HepG2 (cell line): Measurements from ENCODE around the gene NOB1. TPM values are rescaled to one million over a fixed set of nuclear protein-coding genes. Genes with fewer than 3 reads are reported as not detected.
A peak's percentile ranks its signal among the peaks of the same experiment; 100 is the strongest.

Experiments
- CBX1 ChIP-seq: IDR thresholded peaks from one replicate; pipeline ENCODE4 v1.6.1; 2016; ENCODE audit warnings: antibody characterized with exemption, low read depth
- DR1 ChIP-seq: sonication (generic); formaldehyde crosslinking; IDR thresholded peaks from 2 replicates; pipeline ENCODE4 v1.8.0; 2021; ENCODE audit warnings: mild to moderate bottlenecking, missing genetic modification reagents, inconsistent platforms
- EZH2 ChIP-seq: conservative IDR thresholded peaks from 2 replicates; pipeline ENCODE4 v1.6.1; 2012; ENCODE audit warnings: mild to moderate bottlenecking, low read depth, low read length, moderate library complexity
- FOSL1 ChIP-seq: sonication (generic); formaldehyde crosslinking; IDR thresholded peaks from 2 replicates; pipeline ENCODE4 v1.9.0; 2021; ENCODE audit warnings: missing genetic modification reagents, borderline replicate concordance
- PHF20 ChIP-seq: sonication (generic); formaldehyde crosslinking; IDR thresholded peaks from 2 replicates; pipeline ENCODE4 v1.5.0; 2020; ENCODE audit warnings: mild to moderate bottlenecking, missing genetic modification reagents
- POLR2G ChIP-seq: fragments of 200-400 bp; formaldehyde crosslinking; IDR thresholded peaks from 2 replicates; pipeline ENCODE4 v1.6.1; 2018; ENCODE audit warnings: mild to moderate bottlenecking, low read depth, low read length, moderate library complexity
- RAD21 ChIP-seq: fragments of 450-650 bp; formaldehyde crosslinking; IDR thresholded peaks from 2 replicates; pipeline ENCODE4 v1.5.0; 2020; ENCODE audit warnings: mild to moderate bottlenecking
- RFX1 ChIP-seq: fragments of 450-650 bp; IDR thresholded peaks from 2 replicates; pipeline ENCODE4 v1.6.1; 2017
- RXRA ChIP-seq: sonication (generic); formaldehyde crosslinking; IDR thresholded peaks from 2 replicates; pipeline ENCODE4 v1.5.1; 2020; ENCODE audit warnings: missing genetic modification reagents
- ZBTB21 ChIP-seq: sonication (generic); formaldehyde crosslinking; IDR thresholded peaks from 2 replicates; pipeline ENCODE4 v1.4.0; 2020; ENCODE audit warnings: missing genetic modification reagents
- ZBTB4 ChIP-seq: sonication (generic); formaldehyde crosslinking; IDR thresholded peaks from 2 replicates; pipeline ENCODE4 v1.4.0; 2020; ENCODE audit warnings: missing genetic modification reagents, mild to moderate bottlenecking, borderline replicate concordance
- ZFP36 ChIP-seq: fragments of 150-350 bp; IDR thresholded peaks from 2 replicates; pipeline ENCODE4 v1.6.1; 2018; ENCODE audit warnings: borderline replicate concordance, low read length, low read depth; ENCODE audit not compliant: partially characterized antibody
- ZKSCAN5 ChIP-seq: sonication (generic); formaldehyde crosslinking; IDR thresholded peaks from 2 replicates; pipeline ENCODE4 v1.5.1; 2020; ENCODE audit warnings: mild to moderate bottlenecking, missing genetic modification reagents
- ZNF205 ChIP-seq: IDR thresholded peaks from 2 replicates; pipeline ENCODE4 v1.6.1; 2018; ENCODE audit warnings: missing biosample characterization, missing genetic modification reagents
- ZNF335 ChIP-seq: sonication (generic); formaldehyde crosslinking; IDR thresholded peaks from 2 replicates; pipeline ENCODE4 v1.4.0; 2020; ENCODE audit warnings: missing genetic modification reagents
- ZNF574 ChIP-seq: sonication (generic); formaldehyde crosslinking; IDR thresholded peaks from 2 replicates; pipeline ENCODE4 v1.4.0; 2020; ENCODE audit warnings: missing genetic modification reagents
- ZNF720 ChIP-seq: sonication (generic); formaldehyde crosslinking; IDR thresholded peaks from 2 replicates; pipeline ENCODE4 v1.4.0; 2020; ENCODE audit warnings: missing genetic modification reagents
- ZNF746 ChIP-seq: sonication (generic); formaldehyde crosslinking; IDR thresholded peaks from 2 replicates; pipeline ENCODE4 v1.8.0; 2022; ENCODE audit warnings: mild to moderate bottlenecking, missing genetic modification reagents
- ZNF879 ChIP-seq: sonication (generic); formaldehyde crosslinking; IDR thresholded peaks from 2 replicates; pipeline ENCODE4 v1.8.1; 2023; ENCODE audit warnings: missing genetic modification reagents
- ZSCAN25 ChIP-seq: sonication (generic); formaldehyde crosslinking; IDR thresholded peaks from 2 replicates; pipeline ENCODE4 v1.8.0; 2022; ENCODE audit warnings: mild to moderate bottlenecking, missing genetic modification reagents
- polyA plus RNA-seq, 8 experiments: library from polyadenylated mRNA; depleted of rRNA in 3 of 8; stranded (reverse) in 7 of 8; unstranded in 1 of 8; fragments of >200 nt; fragmentation: Illumina TruSeq in 4 of 8; extraction: Trizol in 4 of 8; gene quantifications; 2 replicates each; pipeline versions ENCODE4 v1.2.1 to v1.2.3, GENCODE V29; 2011 to 2016; ENCODE audit warnings: low read depth in 4 of 8, missing spikeins in 1 of 8, mixed read lengths in 1 of 8; ENCODE audit not compliant: insufficient read depth in 1 of 8
- total RNA-seq, 5 experiments: library from RNA; depleted of rRNA; stranded (reverse); fragments of >200 nt; fragmentation: Illumina TruSeq; extraction: Trizol; gene quantifications; 2 replicates each; pipeline ENCODE4 v1.2.3, GENCODE V29; 2016; ENCODE audit warnings: low read depth in 1 of 5
- TF ChIP-seq, protein P1 (sequence below): sonication (generic); formaldehyde crosslinking; IDR thresholded peaks from 2 replicates; pipeline ENCODE4 v1.4.0; 2020; ENCODE audit warnings: mild to moderate bottlenecking, missing genetic modification reagents
- TF ChIP-seq, protein P2 (sequence below): IDR thresholded peaks from 2 replicates; pipeline ENCODE4 v1.6.1; 2016; ENCODE audit warnings: missing compliant biosample characterization, missing genetic modification reagents, borderline replicate concordance

The NOB1 gene
- total and polyA plus RNA-seq, 2 of the 13 experiments (the other 11 are each of a cell fraction or from before 2014, with no cell fraction given) = 47.1 to 162 TPM

GRCh38 chr16:69796285-69797118, 41.8 kb upstream of the NOB1 start (continued):
- 0 out of 2 replicates have a peak, but pooled peaks have one; percentile 27 for TF ChIP-seq PHF20 (CRISPR knock-in tag)
- TF ChIP-seq ZNF335 (CRISPR knock-in tag) = 0 out of 2 replicates have a peak, but pooled peaks have one; percentile 41
- TF ChIP-seq CBX1 = no peak
- TF ChIP-seq POLR2G = no peak
- peak; percentile 31; the same call in 1 of the 2 replicates for TF ChIP-seq ZBTB21
- no peak for TF ChIP-seq ZSCAN25 (CRISPR knock-in tag)
- TF ChIP-seq RAD21 (CRISPR knock-in tag) = peak; percentile 96
- TF ChIP-seq ZNF746 (CRISPR knock-in tag) = no peak
- TF ChIP-seq RFX1 = no peak
- no peak for TF ChIP-seq ZNF574 (CRISPR knock-in tag)
- TF ChIP-seq DR1 (CRISPR knock-in tag) = no peak
- no peak for TF ChIP-seq ZNF879 (CRISPR knock-in tag)
- no peak for TF ChIP-seq RXRA (CRISPR knock-in tag)
- no peak for TF ChIP-seq ZFP36
- TF ChIP-seq, protein P1, sequence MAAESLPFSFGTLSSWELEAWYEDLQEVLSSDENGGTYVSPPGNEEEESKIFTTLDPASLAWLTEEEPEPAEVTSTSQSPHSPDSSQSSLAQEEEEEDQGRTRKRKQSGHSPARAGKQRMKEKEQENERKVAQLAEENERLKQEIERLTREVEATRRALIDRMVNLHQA (CRISPR knock-in tag) = 0 out of 2 replicates have a peak, but pooled peaks have one; percentile 61
- no peak for TF ChIP-seq ZBTB4 (CRISPR knock-in tag)
- peak; percentile 58; the same call in 1 of the 2 replicates for TF ChIP-seq ZNF205
- no peak for TF ChIP-seq EZH2
- no peak for TF ChIP-seq FOSL1 (CRISPR knock-in tag)
- TF ChIP-seq ZNF720 = no peak
- TF ChIP-seq ZKSCAN5 (CRISPR knock-in tag) = no peak
- TF ChIP-seq, protein P2, sequence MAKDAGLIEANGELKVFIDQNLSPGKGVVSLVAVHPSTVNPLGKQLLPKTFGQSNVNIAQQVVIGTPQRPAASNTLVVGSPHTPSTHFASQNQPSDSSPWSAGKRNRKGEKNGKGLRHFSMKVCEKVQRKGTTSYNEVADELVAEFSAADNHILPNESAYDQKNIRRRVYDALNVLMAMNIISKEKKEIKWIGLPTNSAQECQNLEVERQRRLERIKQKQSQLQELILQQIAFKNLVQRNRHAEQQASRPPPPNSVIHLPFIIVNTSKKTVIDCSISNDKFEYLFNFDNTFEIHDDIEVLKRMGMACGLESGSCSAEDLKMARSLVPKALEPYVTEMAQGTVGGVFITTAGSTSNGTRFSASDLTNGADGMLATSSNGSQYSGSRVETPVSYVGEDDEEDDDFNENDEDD (CRISPR knock-in tag) = no peak
